Lung (tissue), 12 donors: ENCODE data around the gene CDH13. TPM values are rescaled to one million over a fixed set of nuclear protein-coding genes. Genes with fewer than 3 reads are reported as not detected.

Source experiments
- ATAC-seq: fragments of 200-7000 bp; cut with Tn5 transposase; one replicate; pipeline ENCODE4 v1.9.1; 2020; ENCODE audit warnings: moderate number of reproducible peaks; ENCODE audit not compliant: insufficient read depth, low FRiP score
- DNase-seq, 3 donors: peaks; one replicate each; pipeline ENCODE4 v3.0.0-alpha.2; 2013 to 2017
- H3K27ac ChIP-seq, 2 donors: one replicate each; pipeline ENCODE4 v1.5.1; 2013; ENCODE audit warnings: mild to moderate bottlenecking in 2 of 2, moderate library complexity in 2 of 2, control low read depth in 1 of 2, inconsistent platforms in 1 of 2, low read depth in 1 of 2, low read length in 1 of 2
- H3K27me3 ChIP-seq, 3 donors: one replicate each; pipeline ENCODE4 v1.5.1; 2013; ENCODE audit warnings: low read length in 2 of 3; ENCODE audit not compliant: control insufficient read depth in 3 of 3, insufficient read depth in 3 of 3
- H3K36me3 ChIP-seq, 4 donors: one replicate each; pipeline ENCODE4 v1.5.1; 2013; ENCODE audit warnings: low read length in 4 of 4, mild to moderate bottlenecking in 1 of 4, moderate library complexity in 1 of 4; ENCODE audit not compliant: control insufficient read depth in 4 of 4, insufficient read depth in 4 of 4
- H3K4me1 ChIP-seq, 5 donors: one replicate each; pipeline ENCODE4 v1.5.1; 2013; ENCODE audit warnings: low read length in 5 of 5, mild to moderate bottlenecking in 2 of 5, moderate library complexity in 1 of 5; ENCODE audit not compliant: control insufficient read depth in 5 of 5, insufficient read depth in 5 of 5
- H3K4me3 ChIP-seq: one replicate; pipeline ENCODE4 v1.5.1; 2013; ENCODE audit warnings: mild to moderate bottlenecking, control low read depth, moderate library complexity
- H3K9ac ChIP-seq, 2 donors: one replicate each; pipeline ENCODE4 v1.5.1; 2013; ENCODE audit warnings: low read length in 2 of 2, control low read depth in 1 of 2; ENCODE audit not compliant: insufficient read depth in 1 of 2
- H3K9me3 ChIP-seq, 4 donors: one replicate each; pipeline ENCODE4 v1.5.1; 2013; ENCODE audit warnings: low read length in 3 of 4, mild to moderate bottlenecking in 1 of 4, moderate library complexity in 1 of 4; ENCODE audit not compliant: control insufficient read depth in 4 of 4, insufficient read depth in 3 of 4
- CTCF ChIP-seq: IDR thresholded peaks from 2 replicates; pipeline ENCODE4 v1.5.1; 2012; ENCODE audit warnings: mild to moderate bottlenecking; ENCODE audit errors: control extremely low read depth, extremely low read depth
- WGBS, 2 donors: extraction: QIAGEN DNeasy Blood & Tissue Kit; methylation state at CpG; one replicate each; pipeline ENCODE4 v1.1.7; 2013; 5-methylcytosine and 5-hydroxymethylcytosine counted together
- polyA plus RNA-seq, 2 donors: library from polyadenylated mRNA; stranded (reverse); fragments of 200-250 nt; gene quantifications; one replicate each; pipeline ENCODE4 v1.2.1, GENCODE V29; 2013
- total RNA-seq, 2 donors: library from RNA; depleted of rRNA in 1 of 2; stranded (reverse); fragments of >200 nt in 1 of 2; gene quantifications; one replicate each; pipeline ENCODE4 v1.2.1, GENCODE V29; 2014 to 2021
- donor health status: control.
- donor health status: control.
- donor health status: Bipolar disorder and iron deficiency.
- donor health status: healthy.
- donor health status: DM: yes; HTN: yes; CAD: no.

The CDH13 gene
- total and polyA plus RNA-seq, 4 donors = 2.1 to 12.3 (median 7.3) TPM

DNA sequence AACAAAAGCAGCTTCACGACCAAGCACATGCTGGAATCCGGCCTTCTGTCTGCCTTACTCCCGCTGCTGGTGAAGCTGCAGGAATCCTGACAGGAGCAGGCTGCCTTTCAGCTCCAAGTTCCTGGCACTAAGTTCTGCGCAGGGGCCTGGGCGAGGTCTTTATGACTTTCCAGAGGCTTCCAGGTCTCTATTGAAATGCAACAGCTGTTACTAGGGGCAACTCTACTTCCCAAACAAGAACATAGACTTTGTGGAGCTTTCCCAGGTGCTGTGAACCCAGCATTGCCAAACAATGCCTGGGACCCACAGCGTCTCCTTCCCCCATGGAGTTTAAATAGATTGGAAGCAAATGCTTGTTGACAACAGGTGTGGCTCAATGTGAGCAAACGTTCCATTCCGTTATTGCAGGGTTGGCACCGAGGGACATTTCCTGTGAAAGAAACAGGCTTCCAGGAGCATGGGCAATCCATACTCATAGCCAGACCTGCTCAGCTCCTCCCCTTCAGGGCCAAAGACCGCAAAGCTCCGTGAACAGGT is 156.0 kb downstream of the CDH13 start:
- no peaks in the 10 kb centered on the region for H3K36me3 ChIP-seq
- no peak overlapping the region for H3K27ac ChIP-seq
- peaks cover 0 to 3% (median 2%) of the 10 kb centered on the region in 3 donors for H3K27me3 ChIP-seq
- H3K4me1 ChIP-seq = peaks cover 0 to 21% (median 0%) of the 10 kb centered on the region in 5 donors
- TF ChIP-seq CTCF = no peak
- no peak overlapping the region for H3K9ac ChIP-seq
- WGBS, 2 donors = 55 to 69% methylated on average over 11 of the region's 11 CpGs
- DNase-seq = peak in 1 of 3 donors; percentile 1
- no peak overlapping the region for H3K4me3 ChIP-seq
- H3K9me3 ChIP-seq = peaks cover 0 to 2% (median 0%) of the 10 kb centered on the region in 4 donors
- ATAC-seq = no peak

DNA sequence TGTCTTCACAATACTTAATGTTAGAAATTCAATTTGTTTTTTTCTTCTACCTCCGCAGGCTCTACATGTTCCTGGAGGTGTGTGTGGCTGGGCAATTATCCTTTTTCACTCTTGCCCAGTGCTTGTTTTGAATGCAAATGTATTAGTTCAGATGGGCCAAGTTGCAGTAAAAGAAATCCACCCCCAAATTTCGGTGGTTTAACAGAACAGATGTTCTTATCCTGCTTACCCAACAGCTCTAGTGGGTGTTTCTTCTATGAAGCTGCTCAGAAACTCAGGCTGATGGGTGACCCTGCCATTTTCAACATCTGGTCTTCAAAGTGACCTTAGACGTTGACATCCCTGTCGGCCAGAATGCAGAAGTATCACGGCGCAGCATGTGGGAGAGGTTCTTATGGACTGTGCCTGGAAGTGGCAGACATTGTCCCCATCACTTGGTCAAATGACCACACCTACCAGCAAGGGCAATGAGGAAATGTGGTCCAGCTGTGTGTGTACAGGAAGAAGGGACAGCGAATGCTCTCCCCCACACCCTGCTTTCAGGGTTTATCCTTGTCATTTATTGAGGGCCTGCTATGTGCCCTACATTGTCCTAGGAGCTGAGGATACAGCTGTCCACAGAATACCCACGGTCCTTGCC is 157.3 kb downstream of the CDH13 start:
- ATAC-seq (no peak), DNase-seq (no peak)
- Histone ChIP-seq H3K36me3 (no peaks in the 10 kb centered on the region), H3K4me3 (no peak overlapping the region), H3K27ac (no peak overlapping the region), H3K27me3 (peaks cover 0 to 2% (median 0%) of the 10 kb centered on the region in 3 donors), H3K9me3 (peaks cover 0 to 2% (median 0%) of the 10 kb centered on the region in 4 donors), H3K9ac (no peak overlapping the region), H3K4me1 (peaks cover 0 to 21% (median 0%) of the 10 kb centered on the region in 5 donors)
- WGBS, 2 donors = 66 to 70% methylated on average over 8 of the region's 8 CpGs
- no peak for TF ChIP-seq CTCF

DNA sequence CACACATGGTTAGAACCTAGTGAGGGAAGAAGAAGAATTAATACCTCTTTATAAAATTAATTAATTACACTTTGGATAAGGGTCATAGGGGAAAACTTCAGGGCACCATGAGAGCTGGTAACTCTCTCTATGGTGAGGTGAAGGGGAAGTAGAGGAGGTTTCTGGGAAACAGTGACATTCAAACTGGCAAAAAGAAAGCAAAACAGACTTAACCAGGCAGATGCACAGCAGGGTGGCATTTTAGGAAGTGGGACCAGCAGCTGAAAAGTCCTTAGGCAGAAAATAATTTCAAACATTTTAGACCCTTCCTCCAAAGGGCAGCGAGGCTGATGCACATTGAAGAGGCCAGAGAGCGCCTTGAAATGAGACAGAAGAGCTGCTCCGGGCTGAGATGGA is 157.8 kb downstream of the CDH13 start:
- H3K36me3 ChIP-seq = no peaks in the 10 kb centered on the region
- H3K9ac ChIP-seq = no peak overlapping the region
- peaks cover 0 to 2% (median 0%) of the 10 kb centered on the region in 3 donors for H3K27me3 ChIP-seq
- H3K9me3 ChIP-seq = peaks cover 0 to 2% (median 0%) of the 10 kb centered on the region in 4 donors
- WGBS, 2 donors = 89 to 93% methylated on average over 3 of the region's 3 CpGs
- DNase-seq (no peak), ATAC-seq (no peak)
- no peak for TF ChIP-seq CTCF
- H3K4me1 ChIP-seq = peaks cover 0 to 19% (median 0%) of the 10 kb centered on the region in 5 donors
- H3K4me3 ChIP-seq = no peak overlapping the region
- H3K27ac ChIP-seq = no peak overlapping the region
